ENCODE measurements around the gene BATF3.

- TF ChIP-seq CTCF (IDR thresholded peaks at IDR 0.05): no peak
- TF ChIP-seq POLR2A (IDR thresholded peaks at IDR 0.05): no peak
- no peak for TF ChIP-seq POLR2AphosphoS5 (IDR thresholded peaks at IDR 0.05)
Measured at GRCh38 chr1:212703991-212704564, 4.4 kb upstream of the BATF3 start.

Measured in breast epithelium (tissue), 3 donors.